Measurements from ENCODE around the gene GAN.

DNA sequence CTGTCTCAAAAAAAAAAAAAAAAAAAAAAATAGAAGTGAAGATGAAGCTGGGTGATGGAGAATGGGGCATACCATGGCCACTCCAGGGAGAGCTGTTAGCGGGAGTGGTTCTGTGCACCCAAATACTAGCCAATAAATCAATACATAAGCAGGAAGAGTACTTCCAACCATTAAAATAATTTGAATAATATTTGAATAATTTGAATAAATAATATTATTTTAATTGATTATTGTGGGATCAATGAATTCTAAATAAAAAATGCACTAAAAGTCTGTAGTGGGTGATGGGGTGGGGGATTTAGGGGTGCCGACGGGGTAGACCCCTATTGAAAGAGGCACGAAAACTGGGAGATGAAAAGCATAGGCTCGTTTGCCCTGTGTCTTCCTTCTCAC is 88.4 kb downstream of the GAN start:
- TF ChIP-seq, protein P1, sequence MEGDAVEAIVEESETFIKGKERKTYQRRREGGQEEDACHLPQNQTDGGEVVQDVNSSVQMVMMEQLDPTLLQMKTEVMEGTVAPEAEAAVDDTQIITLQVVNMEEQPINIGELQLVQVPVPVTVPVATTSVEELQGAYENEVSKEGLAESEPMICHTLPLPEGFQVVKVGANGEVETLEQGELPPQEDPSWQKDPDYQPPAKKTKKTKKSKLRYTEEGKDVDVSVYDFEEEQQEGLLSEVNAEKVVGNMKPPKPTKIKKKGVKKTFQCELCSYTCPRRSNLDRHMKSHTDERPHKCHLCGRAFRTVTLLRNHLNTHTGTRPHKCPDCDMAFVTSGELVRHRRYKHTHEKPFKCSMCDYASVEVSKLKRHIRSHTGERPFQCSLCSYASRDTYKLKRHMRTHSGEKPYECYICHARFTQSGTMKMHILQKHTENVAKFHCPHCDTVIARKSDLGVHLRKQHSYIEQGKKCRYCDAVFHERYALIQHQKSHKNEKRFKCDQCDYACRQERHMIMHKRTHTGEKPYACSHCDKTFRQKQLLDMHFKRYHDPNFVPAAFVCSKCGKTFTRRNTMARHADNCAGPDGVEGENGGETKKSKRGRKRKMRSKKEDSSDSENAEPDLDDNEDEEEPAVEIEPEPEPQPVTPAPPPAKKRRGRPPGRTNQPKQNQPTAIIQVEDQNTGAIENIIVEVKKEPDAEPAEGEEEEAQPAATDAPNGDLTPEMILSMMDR (IDR thresholded peaks at IDR 0.05), result no peak
- TF ChIP-seq EZH2 (IDR thresholded peaks at IDR 0.05) (no peak), EZH2phosphoT487 (IDR thresholded peaks at IDR 0.05) (no peak)
